Stimulated activated CD4-positive, alpha-beta T cell treated with anti-CD3 and anti-CD28 coated beads, Interleukin-2, amount 100 ng/mL, for 48 hours (primary cell): ENCODE measurements around the gene C12orf56.
"Not testable (repeated sequence)": the region's sequence is repeated elsewhere in the genome, so short reads cannot be mapped to it uniquely, and the experiment has no call there.

ENCODE experiments used
- DNase-seq, 2 donors: peaks; one replicate each; pipeline ENCODE4 v3.0.0-alpha.2; 2020

The C12orf56 gene

DNA sequence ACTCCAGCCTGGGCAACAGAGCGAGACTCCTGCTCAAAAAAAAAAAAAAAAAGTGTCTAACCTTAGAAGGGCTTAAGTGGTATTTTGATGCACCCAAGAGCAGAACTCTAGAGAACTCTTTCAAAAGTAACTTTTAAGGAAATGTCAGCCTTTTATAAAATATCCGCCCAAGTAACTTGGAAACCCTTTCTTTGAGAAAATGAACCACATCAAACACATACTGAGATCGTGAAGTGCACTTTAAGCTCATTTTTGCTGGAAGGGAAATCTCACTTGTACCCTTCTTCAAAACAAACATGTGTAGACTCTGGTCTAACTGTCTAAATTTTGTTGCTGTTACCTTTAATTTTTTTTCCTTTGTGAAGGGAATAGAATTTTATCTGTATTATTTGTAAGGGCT, 5.5 kb downstream of the C12orf56 start:
- DNase-seq, result no peak

DNA sequence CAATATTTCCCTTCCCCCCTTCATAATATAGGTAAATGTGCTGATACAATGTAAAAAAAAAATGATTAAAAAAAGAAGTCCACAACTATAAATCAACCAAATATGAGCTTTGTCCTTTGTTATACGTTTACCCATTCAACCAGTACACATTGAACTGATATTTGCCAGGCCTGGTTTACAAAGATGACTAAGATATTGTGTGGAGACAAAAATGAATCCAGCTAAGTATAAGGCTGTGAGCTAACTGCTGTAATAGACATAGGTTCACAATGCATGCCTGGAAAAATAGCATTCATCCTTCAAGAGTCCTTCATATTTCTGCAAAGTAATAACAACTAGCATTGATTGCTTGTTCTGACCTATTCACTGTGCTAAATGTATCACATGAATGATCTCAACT, 6.9 kb downstream of the C12orf56 start:
- no peak for DNase-seq

DNA sequence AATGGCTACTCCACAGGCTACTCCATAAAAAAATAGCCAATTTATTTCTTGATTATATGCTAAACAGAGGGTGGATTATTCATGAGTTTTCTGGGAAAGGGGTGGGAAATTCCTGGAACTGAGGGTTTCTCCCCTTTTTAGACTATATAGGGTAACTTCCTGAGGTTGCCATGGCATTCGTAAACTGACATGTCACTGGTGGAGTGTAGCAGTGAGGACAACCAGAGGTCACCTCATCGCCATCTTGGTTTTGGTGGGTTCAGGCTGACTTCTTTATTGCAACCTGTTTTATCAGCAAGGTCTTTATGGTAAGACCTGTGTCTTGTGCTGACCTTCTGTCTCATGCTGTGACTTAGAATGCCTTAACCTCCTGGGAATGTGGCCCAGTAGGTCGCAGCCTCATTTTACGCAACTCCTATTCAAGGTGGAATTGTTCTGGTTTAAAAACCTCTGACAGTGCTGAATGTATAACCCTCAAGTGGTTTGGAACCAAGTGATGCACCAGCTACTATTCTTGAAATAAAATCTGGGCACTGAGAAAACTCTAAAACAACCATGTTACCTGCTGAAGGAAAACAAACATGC, 27.7 kb downstream of the C12orf56 start:
- no peak for DNase-seq

DNA sequence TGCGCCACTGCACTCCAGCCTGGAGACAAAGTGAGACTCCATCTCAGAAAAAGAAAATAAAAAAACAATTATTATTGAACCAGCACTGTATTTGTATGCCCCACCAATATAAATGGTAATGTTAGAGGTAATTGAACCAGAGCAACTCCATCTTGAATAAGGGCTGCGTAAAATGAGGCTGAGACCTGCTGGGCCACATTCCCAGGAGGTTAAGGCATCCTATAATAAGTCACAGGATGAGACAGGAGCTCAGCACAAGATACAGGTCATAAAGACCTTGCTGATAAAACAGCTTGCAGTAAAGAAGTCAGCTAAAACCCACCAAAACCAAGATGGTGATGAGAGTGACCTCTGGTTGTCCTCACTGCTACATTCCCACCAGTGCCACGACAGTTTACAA, 29.4 kb downstream of the C12orf56 start:
- DNase-seq, result not testable (repeated sequence)

DNA sequence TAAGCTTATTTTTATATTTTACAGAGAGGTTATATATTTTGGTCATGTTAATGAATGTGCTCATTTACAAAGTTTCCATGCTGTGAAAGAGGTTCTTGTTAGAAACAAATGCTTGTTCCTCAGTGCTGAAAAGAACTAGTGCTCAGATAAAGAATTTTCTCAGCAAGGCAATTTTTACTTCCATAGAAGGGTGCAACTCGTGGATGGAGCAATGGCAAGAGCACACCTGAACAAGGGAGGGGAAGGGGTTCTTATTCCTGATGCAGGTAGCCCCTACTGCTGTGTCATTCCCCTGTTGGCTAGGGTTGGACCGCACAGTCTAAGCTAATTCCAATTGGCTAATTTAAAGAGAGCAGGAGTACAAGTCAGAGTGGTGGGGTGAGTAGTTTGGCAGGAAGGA, 34.3 kb downstream of the C12orf56 start:
- not testable (repeated sequence) for DNase-seq

DNA sequence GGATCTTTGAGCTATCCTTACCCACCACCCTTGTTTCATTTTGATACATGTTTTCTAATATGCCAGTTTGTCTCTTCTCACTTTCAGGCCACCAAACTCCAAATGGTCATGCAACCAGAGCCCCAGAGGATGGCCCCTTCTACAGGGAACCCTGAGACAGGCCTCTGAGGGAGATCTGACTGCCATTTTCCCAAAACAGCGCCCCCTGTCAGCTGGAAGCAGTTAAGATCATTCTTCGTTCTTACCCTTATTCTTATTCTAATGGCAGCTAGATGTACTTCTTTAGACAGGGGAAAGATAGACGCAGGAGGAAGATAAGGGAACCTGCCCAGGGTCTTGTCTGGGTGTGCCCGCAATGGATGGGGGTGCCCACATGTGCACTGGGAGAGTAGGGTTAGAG, 38.4 kb downstream of the C12orf56 start:
- no peak for DNase-seq

DNA sequence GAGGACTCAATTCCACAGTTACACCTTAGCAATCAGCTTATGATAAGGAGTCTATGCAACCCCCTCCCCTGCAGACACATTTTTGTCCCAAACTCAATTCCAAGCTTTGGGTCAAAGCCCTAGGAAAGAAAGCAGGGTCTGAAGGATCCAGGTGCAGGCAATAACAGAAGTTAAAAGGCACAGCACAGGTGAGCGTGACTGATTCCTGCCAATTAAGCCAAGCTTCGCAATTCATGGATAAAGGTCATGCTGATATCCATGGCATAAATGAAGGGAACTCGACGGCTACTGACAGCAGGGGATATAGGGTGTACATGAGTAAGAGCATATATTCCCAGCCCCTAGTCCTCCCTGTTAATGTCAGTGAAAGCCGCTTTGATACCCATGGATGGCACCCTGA, 39.3 kb downstream of the C12orf56 start:
- no peak for DNase-seq

DNA sequence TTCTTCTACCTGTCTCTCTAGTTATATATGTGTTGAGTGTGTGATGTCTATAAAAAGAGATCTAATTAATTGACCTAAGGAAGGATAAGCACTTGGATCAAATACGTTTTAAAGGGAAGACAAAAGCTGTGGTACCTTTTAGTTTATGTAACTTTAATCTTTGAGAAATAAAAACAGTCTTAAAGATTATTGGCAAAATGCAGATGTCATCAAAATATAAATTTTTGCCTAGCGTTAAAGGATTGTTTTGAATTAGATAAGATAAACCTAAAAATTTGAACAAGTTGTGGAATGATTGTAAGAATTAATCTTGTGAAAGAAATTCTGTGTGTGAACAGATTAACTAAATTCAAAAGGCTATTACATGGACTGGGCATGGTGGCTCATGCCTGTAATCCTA, 42.9 kb downstream of the C12orf56 start:
- DNase-seq, result no peak

DNA sequence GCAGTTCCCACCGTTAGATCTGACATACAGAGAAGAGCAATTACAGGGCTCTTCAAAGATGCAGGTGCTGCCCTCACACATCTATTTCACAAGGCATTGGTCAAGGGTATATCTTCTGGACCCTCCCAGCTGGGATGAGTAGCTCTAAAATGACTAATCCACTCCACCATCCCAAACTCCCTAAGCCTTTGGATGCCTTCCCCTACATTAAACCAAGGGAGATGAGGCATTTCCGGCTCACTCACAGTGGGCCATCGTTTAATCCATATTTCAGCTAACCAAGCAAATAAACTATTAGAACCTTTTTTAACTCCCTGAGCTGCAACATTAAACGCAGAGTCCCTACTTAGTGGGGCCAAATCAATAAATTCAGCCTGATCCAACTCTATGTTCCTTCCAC, 45.9 kb downstream of the C12orf56 start:
- not testable (repeated sequence) for DNase-seq

DNA sequence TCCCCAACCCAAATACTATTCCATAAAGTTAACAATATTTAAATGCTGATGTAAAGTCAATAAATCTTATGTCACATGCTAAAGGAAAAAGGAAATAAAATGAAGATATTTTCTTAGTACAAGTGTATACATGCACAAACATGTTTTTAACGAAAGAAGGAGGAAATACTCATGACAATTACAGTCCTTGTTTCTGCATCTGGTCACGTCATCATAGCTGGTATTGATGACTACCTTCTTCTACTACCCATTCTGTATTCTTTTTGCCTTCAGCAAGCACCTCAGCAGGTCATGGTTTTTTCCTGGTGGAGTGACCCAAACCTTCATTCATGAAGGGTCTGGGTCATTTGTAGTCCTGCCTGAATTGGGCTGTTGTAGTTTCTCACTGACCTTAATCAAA, 50.0 kb downstream of the C12orf56 start:
- DNase-seq, result not testable (repeated sequence)

DNA sequence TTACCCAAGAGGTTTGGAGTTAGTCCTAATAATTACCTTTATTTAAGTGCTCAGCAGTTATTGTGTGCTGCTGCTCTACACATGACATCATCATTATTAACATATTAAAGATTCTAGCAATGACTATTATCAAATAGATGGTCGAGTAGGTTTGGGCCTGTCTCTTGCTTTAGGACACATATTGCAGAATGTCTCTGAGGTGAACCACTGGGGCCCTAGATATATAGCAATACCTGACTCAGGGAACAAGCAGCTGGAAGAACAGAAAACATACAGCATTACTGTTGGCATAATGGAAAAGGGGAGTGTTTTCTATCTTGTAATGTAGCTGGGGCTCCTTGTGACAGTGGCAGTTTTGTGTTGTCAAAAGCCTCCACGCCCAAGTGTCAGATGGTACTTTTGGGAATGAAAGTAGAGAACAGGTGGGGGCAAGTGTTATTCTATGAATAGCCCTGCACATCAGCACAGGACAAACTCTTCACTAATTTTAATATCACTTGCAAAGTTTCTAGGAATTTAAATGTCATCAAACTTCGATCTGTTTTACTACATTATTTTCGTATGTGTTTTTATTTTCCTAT, 54.6 kb downstream of the C12orf56 start:
- no peak for DNase-seq

DNA sequence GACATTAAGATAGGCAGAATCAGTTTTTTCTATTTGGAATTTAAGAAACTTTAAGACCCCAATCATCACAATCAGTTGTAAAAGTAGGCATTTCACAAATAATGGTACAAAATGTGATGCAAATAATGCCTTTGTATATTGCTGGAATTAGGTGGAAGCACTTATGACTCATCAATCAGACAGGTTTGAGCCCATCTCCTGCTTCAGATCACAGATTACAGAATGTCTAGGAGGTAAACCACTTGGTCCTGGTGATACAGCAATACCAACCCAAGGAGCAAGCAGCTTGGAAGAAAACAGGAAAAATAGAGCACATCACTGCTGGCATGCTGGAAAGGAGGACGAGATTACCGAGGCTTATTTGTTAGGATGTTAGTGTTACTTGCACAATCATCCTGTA, 57.6 kb downstream of the C12orf56 start:
- DNase-seq, result no peak

DNA sequence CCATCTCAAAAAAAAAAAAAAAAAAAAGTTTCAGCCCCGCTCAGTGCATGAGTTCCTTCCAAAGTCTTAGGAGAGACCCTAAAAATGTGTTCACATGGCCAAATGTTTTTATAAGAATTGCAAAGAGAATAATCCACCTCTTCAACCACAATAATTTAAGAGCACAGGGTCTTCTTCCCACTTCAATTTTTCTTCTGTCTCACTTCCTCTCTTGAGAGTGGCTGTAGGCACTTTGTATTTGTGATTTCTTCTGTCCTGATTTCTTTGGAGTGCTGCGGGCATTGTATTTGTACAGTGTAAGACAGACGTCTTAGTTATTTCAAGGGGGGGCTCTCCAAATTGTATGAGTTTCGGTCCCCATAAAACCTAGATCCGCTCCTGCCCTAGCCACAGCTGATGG, 58.3 kb downstream of the C12orf56 start:
- DNase-seq, result no peak

DNA sequence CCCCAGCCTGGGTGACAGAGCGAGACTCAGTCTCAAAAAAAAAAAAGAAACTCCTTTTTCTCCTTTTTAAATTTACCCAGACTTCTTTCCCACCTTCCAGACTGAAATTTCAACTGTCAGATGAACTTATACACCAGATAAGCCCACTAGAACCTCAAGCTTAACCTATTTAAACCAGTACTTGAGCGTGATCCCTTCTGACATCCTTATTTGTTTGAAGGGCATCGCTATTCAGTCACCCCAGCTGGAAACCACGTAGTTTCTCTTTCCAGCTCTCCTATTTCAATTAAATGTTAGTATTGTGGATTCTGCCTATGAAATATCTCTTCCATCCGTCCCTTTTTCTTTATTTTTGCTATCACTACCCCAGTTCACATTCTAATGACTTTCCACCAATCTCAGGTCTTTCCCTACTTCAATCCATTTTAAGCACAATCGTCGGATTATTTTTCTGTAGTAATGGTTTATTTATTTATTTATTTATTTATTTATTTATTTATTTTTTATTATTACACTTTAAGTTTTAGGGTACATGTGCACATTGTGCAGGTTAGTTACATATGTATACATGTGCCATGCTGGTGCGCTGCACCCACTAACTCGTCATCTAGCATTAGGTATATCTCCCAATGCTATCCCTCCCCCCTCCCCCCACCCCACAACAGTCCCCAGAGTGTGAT, 61.4 kb downstream of the C12orf56 start:
- not testable (repeated sequence) for DNase-seq

DNA sequence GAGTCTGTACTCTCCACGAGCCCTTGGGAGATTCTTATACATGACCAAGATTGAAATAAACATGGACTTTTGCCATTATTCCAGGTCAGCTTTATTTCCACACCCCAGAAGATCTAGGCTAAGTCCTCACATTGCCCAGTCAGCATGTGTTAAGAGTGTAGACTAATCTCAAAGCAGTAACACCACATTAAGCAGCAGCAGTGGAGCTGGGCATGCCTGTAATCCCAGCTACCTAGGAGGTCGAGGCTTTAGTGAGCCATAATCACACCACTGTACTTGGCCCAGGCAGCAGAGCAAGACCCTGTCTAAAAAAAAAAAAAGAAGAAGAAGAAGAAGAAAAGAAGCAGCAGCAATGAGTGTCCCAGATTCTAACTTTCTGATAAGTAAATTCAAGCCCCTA, 65.5 kb downstream of the C12orf56 start:
- no peak for DNase-seq

DNA sequence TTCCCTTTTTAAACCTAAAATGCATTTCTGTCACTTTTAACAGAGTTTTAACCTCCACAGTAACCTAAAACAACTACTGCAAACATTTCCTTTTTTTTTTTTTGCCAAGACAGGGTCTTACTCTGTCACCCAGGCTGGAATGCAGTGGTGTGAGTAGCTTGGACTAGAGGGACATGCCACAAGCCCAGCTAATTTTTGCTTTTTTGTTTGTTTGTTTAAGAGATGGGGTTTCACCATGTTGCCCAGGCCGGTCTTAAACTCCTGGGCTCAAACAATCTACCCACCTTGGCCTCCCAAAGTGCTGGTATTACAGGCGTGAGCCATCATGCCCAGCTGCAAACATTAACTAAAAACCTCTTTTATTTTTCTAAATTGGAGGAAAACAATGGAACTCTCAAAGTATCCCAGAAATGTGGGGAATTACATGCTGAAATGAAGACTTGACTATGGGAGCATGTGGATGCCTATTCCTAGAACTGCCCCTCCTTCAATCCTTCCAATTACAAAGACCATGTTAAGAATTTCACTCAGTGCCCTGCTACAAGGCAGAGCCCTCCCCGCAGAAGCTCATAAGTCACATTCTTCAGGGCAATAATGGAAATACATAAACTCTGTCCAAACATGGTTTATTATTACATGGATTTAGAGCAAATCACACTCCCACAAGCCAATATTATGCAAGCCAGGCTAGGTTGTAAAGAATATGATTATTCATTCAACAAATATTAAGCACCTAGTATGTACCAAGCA, 66.9 kb downstream of the C12orf56 start:
- DNase-seq, result no peak

DNA sequence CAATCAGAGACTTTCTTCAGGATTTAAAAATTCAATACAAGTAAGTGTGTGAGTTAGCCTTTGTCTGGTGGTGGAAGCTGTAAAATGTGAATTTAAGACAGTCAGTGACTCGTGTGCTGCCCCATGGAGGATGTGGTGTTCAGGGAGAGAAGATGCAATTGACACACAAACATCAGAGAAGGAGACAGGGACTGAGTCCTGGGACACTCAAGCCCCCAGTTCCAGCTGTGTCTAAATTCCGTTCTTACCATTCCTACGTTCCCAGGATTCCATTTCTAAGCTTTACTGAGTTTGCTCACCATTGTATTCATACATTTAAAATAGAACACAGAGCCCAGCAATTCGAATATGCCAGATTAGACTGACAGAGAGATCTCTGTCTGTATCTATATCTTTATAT, 67.6 kb downstream of the C12orf56 start:
- no peak for DNase-seq

DNA sequence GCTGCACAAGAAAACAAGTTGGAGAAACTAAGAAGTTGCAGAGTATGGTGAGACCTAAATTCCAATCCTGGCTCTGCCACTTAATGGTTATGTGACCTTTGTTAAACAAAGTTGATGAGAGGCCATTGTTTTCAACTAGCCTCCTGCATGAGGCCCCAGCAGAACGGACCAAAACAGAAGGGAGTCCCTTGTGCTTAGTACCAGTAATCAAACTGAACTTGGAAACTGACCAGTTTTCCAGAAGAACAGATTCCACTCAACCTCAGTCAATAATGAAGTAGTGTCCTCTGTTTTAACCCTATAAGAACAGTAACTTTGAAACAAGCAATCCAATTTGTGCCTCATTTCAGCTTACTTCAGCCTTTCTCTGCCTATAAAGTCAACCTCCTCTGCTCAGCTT, 69.9 kb downstream of the C12orf56 start:
- DNase-seq, result no peak

DNA sequence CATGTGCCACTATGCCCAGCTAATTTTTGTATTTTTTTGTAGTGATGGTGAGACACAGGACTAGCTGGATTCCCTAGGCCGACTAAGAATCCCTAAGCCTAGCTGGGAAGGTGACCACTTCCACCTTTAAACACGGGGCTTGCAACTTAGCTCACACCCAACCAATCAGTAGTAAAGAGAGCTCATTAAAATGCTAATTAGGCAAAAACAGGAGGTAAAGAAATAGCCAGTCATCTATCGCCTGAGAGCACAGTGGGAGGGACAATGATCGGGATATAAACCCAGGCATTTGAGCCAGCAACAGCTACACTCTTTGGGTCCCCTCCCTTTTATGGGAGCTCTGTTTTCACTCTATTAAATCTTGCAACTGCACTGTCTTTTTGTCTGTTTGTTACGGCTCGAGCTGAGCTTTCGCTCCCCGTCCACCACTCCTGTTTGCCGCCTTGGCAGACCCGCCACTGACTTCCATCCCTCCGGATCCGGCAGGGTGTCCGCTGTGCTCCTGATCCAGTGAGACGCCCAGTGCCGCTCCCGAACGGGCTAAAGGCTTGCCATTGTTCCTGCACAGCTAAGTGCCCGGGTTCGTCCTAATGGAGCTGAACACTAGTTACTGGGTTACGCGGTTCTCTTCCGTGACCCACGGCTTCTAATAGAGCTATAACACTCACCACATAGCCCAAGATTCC, 70.9 kb downstream of the C12orf56 start:
- not testable (repeated sequence) for DNase-seq

DNA sequence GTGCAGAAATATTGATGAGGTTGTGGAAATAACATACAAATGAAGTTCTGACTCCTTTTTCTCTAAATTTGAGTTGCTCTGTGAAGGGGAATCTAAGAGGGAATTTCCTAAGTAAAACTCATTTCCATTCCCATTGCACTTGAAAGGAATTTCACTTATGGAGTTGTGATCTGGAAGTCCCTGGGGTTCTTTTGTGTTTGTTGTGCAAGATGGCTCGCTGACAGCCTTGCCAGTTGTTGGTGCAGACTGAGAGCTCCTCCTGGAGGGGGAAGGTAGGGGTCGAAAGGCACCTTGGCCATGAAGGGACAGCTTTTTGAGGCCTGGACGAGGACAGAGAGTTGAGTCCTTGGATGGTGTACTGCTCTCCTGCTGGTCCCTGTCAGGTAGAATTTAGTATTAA, 72.0 kb downstream of the C12orf56 start:
- no peak for DNase-seq

DNA sequence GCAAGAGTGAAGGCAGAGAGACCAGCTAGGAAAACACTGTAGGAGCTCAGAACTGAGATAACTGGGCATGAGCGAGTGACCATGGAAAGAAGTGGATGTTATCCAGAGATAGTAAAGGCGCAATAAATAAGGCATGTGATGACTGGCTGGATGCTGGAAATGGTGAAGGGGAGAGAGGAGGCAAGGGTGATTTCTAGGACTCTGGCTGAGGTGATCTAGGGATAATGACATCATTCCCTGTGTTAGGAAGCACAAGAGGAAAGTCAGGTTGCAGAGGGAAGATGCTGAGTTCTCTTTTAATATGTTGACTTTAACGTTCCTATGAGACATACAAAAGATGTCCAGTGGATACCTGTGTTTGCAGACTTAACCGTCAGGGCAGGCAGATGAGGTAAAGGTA, 78.7 kb downstream of the C12orf56 start:
- DNase-seq, result no peak

DNA sequence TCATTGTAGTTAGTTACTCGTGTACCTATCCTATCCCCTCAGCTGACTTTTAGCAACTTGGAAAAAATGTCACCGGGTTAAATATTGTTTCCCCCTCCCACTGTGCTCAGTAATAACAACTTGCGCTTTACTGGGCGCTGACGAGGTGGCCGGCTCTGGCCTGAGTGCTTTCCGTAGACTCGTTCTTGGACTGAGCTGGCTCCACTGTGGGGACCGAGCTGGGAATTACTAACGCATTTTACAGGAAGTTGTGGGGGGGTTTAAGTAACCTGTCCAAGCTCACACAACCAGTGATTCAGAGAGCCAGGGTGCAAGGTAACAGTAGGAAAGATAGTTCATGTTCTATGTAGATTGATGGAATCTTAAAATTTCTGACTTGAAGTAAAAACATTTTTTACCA, 86.0 kb downstream of the C12orf56 start:
- DNase-seq, result no peak

DNA sequence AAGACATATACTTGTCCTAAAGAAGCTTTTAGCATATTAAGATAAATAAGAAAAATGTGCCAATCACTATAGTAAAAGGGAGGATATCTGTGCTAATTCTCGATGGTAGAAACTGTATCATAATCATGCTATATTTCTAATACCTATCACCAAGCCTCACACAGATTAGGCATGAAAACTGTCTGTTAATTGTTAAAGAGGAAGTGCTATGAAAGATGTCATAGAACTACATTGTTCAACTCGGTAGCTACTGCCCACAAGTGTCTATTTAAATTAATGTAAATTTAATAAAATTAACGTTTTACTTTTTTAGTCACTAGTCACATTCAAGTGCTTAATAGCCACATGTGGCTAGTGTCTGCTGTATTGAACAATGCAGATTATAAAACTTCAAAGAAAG, 90.9 kb downstream of the C12orf56 start:
- no peak for DNase-seq
